WTC11 (cell line): ENCODE results near the gene STARD9. TPM values are rescaled to one million over a fixed set of nuclear protein-coding genes. Genes with fewer than 3 reads are reported as not detected.

Source experiments
- ATAC-seq: fragments of 200-7000 bp; cut with Tn5 transposase; 2 replicates; pipeline ENCODE4 v1.10.0; 2021; ENCODE audit warnings: mild to moderate bottlenecking, moderate library complexity
- CTCF ChIA-PET: fragments of 300-600 bp; sonication (Branson Sonifier 250); formaldehyde crosslinking; loops from one replicate; lab custom pipeline; 2021; ENCODE audit warnings: antibody characterized with exemption; lab: Charles Lee
- POLR2A ChIA-PET: fragments of 350-600 bp; sonication (Branson Sonifier 250); formaldehyde crosslinking; loops from one replicate; lab custom pipeline; 2021; ENCODE audit warnings: antibody characterized with exemption; lab: Charles Lee
- DNase-seq: peaks from one replicate; pipeline ENCODE4 v3.0.0; 2021; ENCODE audit warnings: low spot score
- H3K27ac Mint-ChIP-seq: 2 replicates; pipeline ENCODE4 v1.8.0; 2021; ENCODE audit warnings: mixed read lengths
- H3K27me3 Mint-ChIP-seq: 2 replicates; pipeline ENCODE4 v1.8.0; 2021; ENCODE audit warnings: low read depth, mild to moderate bottlenecking, moderate library complexity, mixed read lengths
- H3K36me3 Mint-ChIP-seq: 2 replicates; pipeline ENCODE4 v1.8.0; 2021; ENCODE audit warnings: mixed read lengths
- H3K4me1 Mint-ChIP-seq: 2 replicates; pipeline ENCODE4 v1.8.0; 2022; ENCODE audit warnings: mixed read lengths
- H3K4me3 Mint-ChIP-seq: 2 replicates; pipeline ENCODE4 v1.8.0; 2021; ENCODE audit warnings: mild to moderate bottlenecking, moderate library complexity, mixed read lengths
- H3K9me3 Mint-ChIP-seq: 2 replicates; pipeline ENCODE4 v1.8.0; 2021; ENCODE audit warnings: mixed read lengths
- AFF4 ChIP-seq: sonication (generic); formaldehyde crosslinking; IDR thresholded peaks from 2 replicates; pipeline ENCODE4 v1.8.1; 2023; ENCODE audit warnings: mild to moderate bottlenecking, missing genetic modification reagents, borderline replicate concordance
- ATF6 ChIP-seq: sonication (generic); formaldehyde crosslinking; IDR thresholded peaks from 2 replicates; pipeline ENCODE4 v1.8.1; 2023; ENCODE audit warnings: mild to moderate bottlenecking, missing genetic modification reagents
- CREB1 ChIP-seq: sonication (generic); formaldehyde crosslinking; IDR thresholded peaks from 2 replicates; pipeline ENCODE4 v1.8.0; 2023; ENCODE audit warnings: mild to moderate bottlenecking, missing genetic modification reagents
- CTCF ChIP-seq: fragments of 200-600 bp; IDR thresholded peaks from 2 replicates; pipeline ENCODE4 v1.8.0; 2022; ENCODE audit warnings: antibody characterized with exemption
- ERG ChIP-seq: fragments of 250-450 bp; sonication (Bioruptor Pico); IDR thresholded peaks from 2 replicates; pipeline ENCODE4 v1.8.0; 2021; ENCODE audit warnings: mild to moderate bottlenecking
- GTF2I ChIP-seq: fragments of 250-450 bp; sonication (Bioruptor Pico); conservative IDR thresholded peaks from 2 replicates; pipeline ENCODE4 v1.4.0; 2021; ENCODE audit warnings: mild to moderate bottlenecking
- HMGA2 ChIP-seq: fragments of 250-450 bp; sonication (Bioruptor Pico); IDR thresholded peaks from 2 replicates; pipeline ENCODE4 v1.4.0; 2021; ENCODE audit warnings: mild to moderate bottlenecking, moderate library complexity
- IRF2 ChIP-seq: sonication (generic); formaldehyde crosslinking; IDR thresholded peaks from 2 replicates; pipeline ENCODE4 v1.8.0; 2022; ENCODE audit warnings: low read depth, missing genetic modification reagents, borderline replicate concordance
- PREB ChIP-seq: sonication (generic); formaldehyde crosslinking; IDR thresholded peaks from 2 replicates; pipeline ENCODE4 v1.8.1; 2022; ENCODE audit warnings: mild to moderate bottlenecking, missing genetic modification reagents, moderate library complexity, borderline replicate concordance
- PRRX2 ChIP-seq: fragments of 250-450 bp; sonication (Bioruptor Pico); IDR thresholded peaks from 2 replicates; pipeline ENCODE4 v1.8.0; 2021; ENCODE audit warnings: mild to moderate bottlenecking
- SOX15 ChIP-seq: fragments of 250-450 bp; sonication (Bioruptor Pico); IDR thresholded peaks from 2 replicates; pipeline ENCODE4 v1.9.0; 2021; ENCODE audit warnings: mild to moderate bottlenecking
- TCF7 ChIP-seq: sonication (generic); formaldehyde crosslinking; IDR thresholded peaks from 2 replicates; pipeline ENCODE4 v1.8.0; 2022; ENCODE audit warnings: mild to moderate bottlenecking, low read depth, missing genetic modification reagents, moderate library complexity
- TEAD4 ChIP-seq: sonication (generic); formaldehyde crosslinking; IDR thresholded peaks from 2 replicates; pipeline ENCODE4 v1.8.0; 2022; ENCODE audit warnings: mild to moderate bottlenecking, missing genetic modification reagents
- ZBTB43 ChIP-seq: sonication (generic); formaldehyde crosslinking; IDR thresholded peaks from 2 replicates; pipeline ENCODE4 v1.8.1; 2023; ENCODE audit warnings: mild to moderate bottlenecking, missing genetic modification reagents
- total RNA-seq: library from RNA; stranded (reverse); gene quantifications from 3 replicates; pipeline ENCODE4 v1.2.3, GENCODE V29; 2021

The STARD9 gene
- total RNA-seq, 1 experiment from 2014 or later = 5.7 TPM

- TF ChIP-seq ATF6 (no peak), PRRX2 (CRISPR knock-in tag) (no peak), TEAD4 (CRISPR knock-in tag) (no peak)
Measured at GRCh38 chr15:42691308-42691707, 115.9 kb downstream of the STARD9 start (continued).

GRCh38 chr15:42691770-42692169 lies 116.4 kb downstream of the STARD9 start:
- no peaks in the 10 kb centered on the region for H3K27me3 Mint-ChIP-seq
- peaks cover 7% of the 10 kb centered on the region for H3K9me3 Mint-ChIP-seq
- TF ChIP-seq SOX15 (CRISPR knock-in tag) (no peak), ERG (no peak), IRF2 (CRISPR knock-in tag) (no peak), HMGA2 (no peak), PREB (CRISPR knock-in tag) (no peak), CREB1 (CRISPR knock-in tag) (no peak), GTF2I (CRISPR knock-in tag) (no peak), TCF7 (CRISPR knock-in tag) (no peak), AFF4 (no peak), ZBTB43 (CRISPR knock-in tag) (no peak), CTCF (no peak)
- H3K4me1 Mint-ChIP-seq = no peaks in the 10 kb centered on the region
- ATAC-seq (no peak), DNase-seq (no peak)
- H3K4me3 Mint-ChIP-seq = no peak overlapping the region
- no peak overlapping the region for H3K27ac Mint-ChIP-seq
- H3K36me3 Mint-ChIP-seq = no peaks in the 10 kb centered on the region; the same call in none of the 2 replicates
- ChIA-PET POLR2A (no interaction called here), CTCF (no interaction called here)
